ENCODE measurements around the gene CNOT10.

GRCh38 chr3:32822609-32823498 is 137.9 kb downstream of the CNOT10 start:
- TF ChIP-seq POLR2A (IDR thresholded peaks at IDR 0.05), result no peak
- TF ChIP-seq CTCF (IDR thresholded peaks at IDR 0.05), result no peak
